Uterus (tissue), 4 donors: Measurements from ENCODE around the gene IBA57. TPM values are rescaled to one million over a fixed set of nuclear protein-coding genes. Genes with fewer than 3 reads are reported as not detected.

Experiments used
- DNase-seq, 2 donors: peaks; one replicate each; pipeline ENCODE4 v3.0.0-alpha.2; 2019 to 2020
- H3K27ac ChIP-seq, 2 donors: fragments of 200-600 bp; sonication (generic); 1 replicate in 1 of 2; 2 replicates in 1 of 2; pipeline ENCODE4 v1.5.1; 2016 to 2018
- H3K27me3 ChIP-seq, 2 donors: fragments of 200-600 bp; sonication (generic); one replicate each; pipeline ENCODE4 v1.5.1; 2018 to 2019; ENCODE audit warnings: control low read depth in 1 of 2
- H3K36me3 ChIP-seq, 2 donors: fragments of 200-600 bp; sonication (generic); one replicate each; pipeline ENCODE4 v1.5.1; 2019; ENCODE audit warnings: control low read depth in 1 of 2
- H3K4me1 ChIP-seq, 2 donors: fragments of 200-600 bp; sonication (generic); one replicate each; pipeline ENCODE4 v1.5.1; 2018 to 2019; ENCODE audit warnings: control low read depth in 1 of 2
- H3K4me3 ChIP-seq, 2 donors: fragments of 200-600 bp; sonication (generic); 1 replicate in 1 of 2; 2 replicates in 1 of 2; pipeline ENCODE4 v1.5.1; 2018 to 2019; ENCODE audit warnings: mild to moderate bottlenecking in 1 of 2
- H3K9me3 ChIP-seq, 2 donors: fragments of 200-600 bp; sonication (generic); one replicate each; pipeline ENCODE4 v1.5.1; 2019; ENCODE audit warnings: control low read depth in 1 of 2
- CTCF ChIP-seq, 4 experiments: fragments of 200-600 bp in 2 of 4; fragments of 450-650 bp in 2 of 4; sonication (generic) in 2 of 4; IDR thresholded peaks; one replicate each; pipeline ENCODE4 v1.5.1; 2016 to 2019; ENCODE audit warnings: antibody characterized with exemption in 4 of 4, mild to moderate bottlenecking in 2 of 4, moderate library complexity in 1 of 4
- POLR2A ChIP-seq, 2 donors: fragments of 450-650 bp; IDR thresholded peaks; one replicate each; pipeline ENCODE4 v1.6.1; 2016; ENCODE audit warnings: antibody characterized with exemption in 2 of 2, mild to moderate bottlenecking in 1 of 2, moderate library complexity in 1 of 2
- intact Hi-C: fragments of 100-400 bp; cut with DNase I; formaldehyde crosslinking; loops from one replicate; pipeline ENCODE4 v1.15.1; 2023; ENCODE audit warnings: low total_unique reads
- total RNA-seq, 4 donors: library from RNA; depleted of rRNA in 3 of 4; stranded (reverse); fragments of >200 nt in 3 of 4; gene quantifications; one replicate each; pipeline versions ENCODE4 v1.1.0 to v1.2.4, GENCODE V29; 2014 to 2023
- donor health status: DM: yes; HTN: yes; CAD: no.

The IBA57 gene
- total RNA-seq, 4 donors from 2014 or later, result 3.3 to 13.5 (median 7.5) TPM

GRCh38 chr1:228208831-228209551, 43.4 kb downstream of the IBA57 start:
- H3K36me3 ChIP-seq, result no peaks in the 10 kb centered on the region
- H3K27ac ChIP-seq, result no peak overlapping the region
- TF ChIP-seq CTCF (IDR thresholded peaks at IDR 0.05) (no peak), POLR2A (IDR thresholded peaks at IDR 0.05) (no peak)
- intact Hi-C loops, result no loop called here
- H3K4me3 ChIP-seq, result no peak overlapping the region
- H3K27me3 ChIP-seq, result no peaks in the 10 kb centered on the region
- H3K9me3 ChIP-seq, result no peaks in the 10 kb centered on the region
- H3K4me1 ChIP-seq, result no peaks in the 10 kb centered on the region
- no peak for DNase-seq

DNA sequence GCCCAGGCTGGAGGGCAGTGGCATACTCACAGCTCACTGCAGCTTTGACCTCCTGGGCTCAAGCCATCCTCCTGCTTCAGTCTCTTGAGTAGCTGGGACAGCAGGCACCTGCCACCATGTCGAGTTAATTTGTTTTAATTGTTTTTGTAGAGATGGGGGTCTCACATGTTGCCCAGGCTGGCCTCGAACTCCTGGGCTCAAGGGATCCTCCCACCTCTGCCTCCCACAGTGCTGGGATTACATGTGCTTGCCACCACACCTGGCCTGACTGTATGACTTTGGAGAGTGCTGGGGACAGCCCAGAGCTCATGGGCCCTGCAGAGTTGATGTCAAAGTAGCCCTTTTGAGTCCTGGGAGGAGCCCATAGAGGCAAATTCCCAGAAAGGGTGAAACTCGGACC, 44.1 kb downstream of the IBA57 start:
- Histone ChIP-seq H3K9me3 (no peaks in the 10 kb centered on the region), H3K4me1 (no peaks in the 10 kb centered on the region), H3K27me3 (no peaks in the 10 kb centered on the region), H3K27ac (no peak overlapping the region), H3K36me3 (no peaks in the 10 kb centered on the region), H3K4me3 (no peak overlapping the region)
- no peak for TF ChIP-seq POLR2A (IDR thresholded peaks at IDR 0.05)
- TF ChIP-seq CTCF (IDR thresholded peaks at IDR 0.05), result no peak
- DNase-seq, result no peak
- intact Hi-C loops, result no loop called here

- H3K4me1 ChIP-seq, result no peaks in the 10 kb centered on the region
- no peaks in the 10 kb centered on the region for H3K9me3 ChIP-seq
- no peak for DNase-seq
- no peak overlapping the region for H3K27ac ChIP-seq
- no peaks in the 10 kb centered on the region for H3K36me3 ChIP-seq
- no peak overlapping the region for H3K4me3 ChIP-seq
- TF ChIP-seq CTCF (IDR thresholded peaks at IDR 0.05), result no peak
- TF ChIP-seq POLR2A (IDR thresholded peaks at IDR 0.05), result no peak
- H3K27me3 ChIP-seq, result no peaks in the 10 kb centered on the region
- intact Hi-C loops, result no loop called here
Observed at GRCh38 chr1:228210076-228210651, 44.6 kb downstream of the IBA57 start.

DNA sequence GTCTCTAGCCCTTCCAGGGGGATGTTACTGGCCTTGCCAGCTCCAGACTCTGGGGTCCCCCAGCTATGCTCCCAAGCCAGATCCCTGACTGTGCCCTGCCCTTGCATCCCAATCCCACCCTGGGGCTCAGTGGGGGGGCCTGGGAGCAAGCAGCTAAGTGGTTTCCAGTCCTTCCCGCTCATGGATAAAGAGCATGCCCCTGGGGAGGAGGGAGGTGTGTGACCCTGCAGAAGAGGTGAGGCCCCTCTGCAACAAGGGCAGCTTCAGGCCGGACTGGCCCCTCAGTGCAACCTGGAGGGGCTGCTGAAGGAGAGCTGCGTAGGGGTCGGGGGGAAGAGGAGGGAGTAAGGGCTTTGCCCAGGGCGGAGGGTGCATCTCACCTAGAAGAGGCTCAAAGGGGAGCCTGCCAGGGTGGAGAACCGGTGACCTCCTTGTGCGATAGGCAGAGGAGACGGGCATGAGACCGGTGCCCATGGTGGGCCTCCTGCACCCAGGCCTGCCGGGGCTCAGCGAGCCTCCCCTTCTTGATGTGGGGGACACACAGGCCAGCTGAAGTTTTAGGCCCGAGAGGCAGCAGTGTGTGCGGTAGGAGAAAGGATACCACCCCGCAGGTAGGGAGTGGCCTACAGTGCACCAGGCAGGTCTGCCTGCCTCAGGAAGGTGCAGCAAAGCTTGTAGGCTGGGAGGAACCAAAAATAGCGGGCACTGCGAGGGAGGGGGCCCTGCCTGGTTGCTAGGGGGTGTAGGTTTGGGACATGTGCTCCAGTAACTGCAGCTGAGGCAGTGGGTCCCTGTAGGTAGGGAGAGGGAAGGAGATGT, 45.3 kb downstream of the IBA57 start:
- H3K27ac ChIP-seq, result no peak overlapping the region
- H3K4me3 ChIP-seq, result no peak overlapping the region
- no peaks in the 10 kb centered on the region for H3K4me1 ChIP-seq
- H3K36me3 ChIP-seq, result no peaks in the 10 kb centered on the region
- TF ChIP-seq POLR2A (IDR thresholded peaks at IDR 0.05), result no peak
- TF ChIP-seq CTCF (IDR thresholded peaks at IDR 0.05), result no peak
- no peaks in the 10 kb centered on the region for H3K27me3 ChIP-seq
- intact Hi-C loops, result no loop called here
- DNase-seq, result no peak
- H3K9me3 ChIP-seq, result no peaks in the 10 kb centered on the region
